IMR-90 (cell line): ENCODE measurements around the gene ERMN. TPM values are rescaled to one million over a fixed set of nuclear protein-coding genes. Genes with fewer than 3 reads are reported as not detected.

Experiments used
- ATAC-seq: fragments of 200-7000 bp; cut with Tn5 transposase; 2 replicates; pipeline ENCODE4 v1.9.1; 2020; ENCODE audit warnings: low read depth, mild to moderate bottlenecking, moderate library complexity
- BruUV-seq: library from RNA; stranded (reverse); fragments of 400-500 nt; replicated peaks from 2 replicates; lab custom pipeline; 2021; lab: Mats Ljungman, UMichigan
- CTCF ChIA-PET: fragments of 300-600 bp; formaldehyde crosslinking; extraction: SDS; loops from one replicate; lab custom pipeline; 2021; ENCODE audit warnings: antibody characterized with exemption; lab: Yijun Ruan, JAX
- POLR2A ChIA-PET: fragments of 300-600 bp; sonication (Branson Sonifier 250); formaldehyde crosslinking; loops from one replicate; lab custom pipeline; 2022; ENCODE audit warnings: antibody characterized with exemption; ENCODE audit not compliant: unreplicated experiment; lab: Charles Lee
- DNase-seq: peaks from one replicate; pipeline ENCODE4 v3.0.0; 2013
- H2AFZ ChIP-seq: replicated peaks from 2 replicates; pipeline ENCODE3; 2013; ENCODE audit warnings: low read length, mild to moderate bottlenecking; ENCODE audit not compliant: poor library complexity
- H2AK5ac ChIP-seq: 2 replicates; pipeline ENCODE4 v1.6.1; 2013; ENCODE audit warnings: low read depth, low read length, inconsistent platforms
- H2AK9ac ChIP-seq: replicated peaks from 2 replicates; pipeline ENCODE3; 2013; ENCODE audit warnings: mild to moderate bottlenecking, low read depth, low read length, moderate library complexity; ENCODE audit not compliant: poor library complexity
- H2BK120ac ChIP-seq: 2 replicates; pipeline ENCODE4 v1.6.1; 2013; ENCODE audit warnings: low read depth, low read length, inconsistent platforms
- H2BK15ac ChIP-seq: 3 replicates; pipeline ENCODE4 v1.6.1; 2013; ENCODE audit warnings: low read depth, low read length, inconsistent platforms
- H2BK20ac ChIP-seq: 2 replicates; pipeline ENCODE4 v1.6.1; 2013; ENCODE audit warnings: low read depth, mild to moderate bottlenecking, inconsistent platforms, low read length, moderate library complexity
- H2BK5ac ChIP-seq: 2 replicates; pipeline ENCODE4 v1.6.1; 2013; ENCODE audit warnings: mild to moderate bottlenecking, low read depth, low read length, inconsistent platforms; ENCODE audit not compliant: poor library complexity, severe bottlenecking
- H3K14ac ChIP-seq: replicated peaks from 2 replicates; pipeline ENCODE4 v1.6.1; 2013; ENCODE audit warnings: low read depth, low read length, inconsistent platforms
- H3K18ac ChIP-seq: 2 replicates; pipeline ENCODE4 v1.6.1; 2013; ENCODE audit warnings: low read depth, low read length, control low read depth
- H3K23ac ChIP-seq: 2 replicates; pipeline ENCODE4 v1.6.1; 2013; ENCODE audit warnings: low read depth, low read length, inconsistent platforms
- H3K27ac ChIP-seq: 2 replicates; pipeline ENCODE4 v1.5.1; 2013; ENCODE audit warnings: mild to moderate bottlenecking, control low read depth, low read length; ENCODE audit not compliant: insufficient read depth
- H3K27me3 ChIP-seq: 2 replicates; pipeline ENCODE4 v1.6.1; 2013; ENCODE audit warnings: low read length; ENCODE audit not compliant: control insufficient read depth, insufficient read depth
- H3K36me3 ChIP-seq: 2 replicates; pipeline ENCODE4 v1.6.1; 2013; ENCODE audit warnings: low read length, mixed read lengths; ENCODE audit not compliant: control insufficient read depth, insufficient read depth
- H3K4ac ChIP-seq: 2 replicates; pipeline ENCODE4 v1.6.1; 2013; ENCODE audit warnings: low read depth, low read length, inconsistent platforms
- H3K4me1 ChIP-seq: 2 replicates; pipeline ENCODE4 v1.6.1; 2013; ENCODE audit warnings: low read length, mixed read lengths; ENCODE audit not compliant: control insufficient read depth, insufficient read depth
- H3K4me2 ChIP-seq: 2 replicates; pipeline ENCODE4 v1.6.1; 2013; ENCODE audit warnings: low read depth, mild to moderate bottlenecking, control low read depth, low read length, moderate library complexity
- H3K4me3 ChIP-seq: 2 replicates; pipeline ENCODE4 v1.5.1; 2013; ENCODE audit warnings: low read depth, mild to moderate bottlenecking, control low read depth, low read length, moderate library complexity; ENCODE audit not compliant: insufficient read depth
- H3K56ac ChIP-seq: 2 replicates; pipeline ENCODE4 v1.6.1; 2013; ENCODE audit warnings: low read length, inconsistent platforms; ENCODE audit not compliant: insufficient read depth; ENCODE audit errors: extremely low read depth
- H3K79me1 ChIP-seq, 2 experiments: 2 replicates each; pipeline ENCODE4 v1.6.1; 2013; ENCODE audit warnings: low read length in 2 of 2, inconsistent platforms in 1 of 2, low read depth in 1 of 2
- H3K9ac ChIP-seq: 2 replicates; pipeline ENCODE4 v1.6.1; 2013; ENCODE audit warnings: low read depth, low read length, control low read depth
- H3K9me1 ChIP-seq: 2 replicates; pipeline ENCODE4 v1.6.1; 2013; ENCODE audit warnings: low read length, inconsistent platforms; ENCODE audit not compliant: insufficient read depth
- H3K9me3 ChIP-seq: 2 replicates; pipeline ENCODE4 v1.6.1; 2013; ENCODE audit warnings: low read length; ENCODE audit not compliant: control insufficient read depth, insufficient read depth
- H4K20me1 ChIP-seq: 2 replicates; pipeline ENCODE4 v1.6.1; 2013; ENCODE audit warnings: low read length, inconsistent platforms; ENCODE audit not compliant: insufficient read depth
- H4K5ac ChIP-seq: 2 replicates; pipeline ENCODE4 v1.6.1; 2013; ENCODE audit warnings: mild to moderate bottlenecking, low read depth, low read length, control low read depth
- H4K8ac ChIP-seq, 2 experiments: 2 replicates each; pipeline ENCODE4 v1.6.1; 2013; ENCODE audit warnings: low read depth in 2 of 2, low read length in 2 of 2, control low read depth in 1 of 2, inconsistent platforms in 1 of 2
- H4K91ac ChIP-seq: 2 replicates; pipeline ENCODE4 v1.6.1; 2013; ENCODE audit warnings: low read depth, low read length, inconsistent platforms; ENCODE audit not compliant: insufficient read depth
- BHLHE40 ChIP-seq: fragments of 150-350 bp; IDR thresholded peaks from 2 replicates; pipeline ENCODE4 v1.6.1; 2016; ENCODE audit warnings: mild to moderate bottlenecking, low read depth, low read length
- CEBPB ChIP-seq: IDR thresholded peaks from 2 replicates; pipeline ENCODE4 v1.6.1; 2012; ENCODE audit warnings: low read depth, low read length, improper control_type of control experiment
- CTCF ChIP-seq: conservative IDR thresholded peaks from 2 replicates; pipeline ENCODE4 v1.5.1; 2012; ENCODE audit warnings: mild to moderate bottlenecking, low read depth, low read length, improper control_type of control experiment
- ELK1 ChIP-seq: fragments of 150-350 bp; IDR thresholded peaks from 2 replicates; pipeline ENCODE4 v1.6.1; 2016; ENCODE audit warnings: low read depth, mild to moderate bottlenecking, low read length, moderate library complexity, borderline replicate concordance
- FOS ChIP-seq: fragments of 150-350 bp; IDR thresholded peaks from 2 replicates; pipeline ENCODE4 v1.6.1; 2016; ENCODE audit warnings: low read depth, low read length
- MAFK ChIP-seq: IDR thresholded peaks from 2 replicates; pipeline ENCODE4 v1.6.1; 2012; ENCODE audit warnings: low read depth, low read length, improper control_type of control experiment
- MAZ ChIP-seq: IDR thresholded peaks from 2 replicates; pipeline ENCODE4 v1.6.1; 2012; ENCODE audit warnings: low read depth, mild to moderate bottlenecking, low read length, improper control_type of control experiment, moderate library complexity, borderline replicate concordance
- MXI1 ChIP-seq: IDR thresholded peaks from 2 replicates; pipeline ENCODE4 v1.6.1; 2012; ENCODE audit warnings: low read depth, mild to moderate bottlenecking, low read length, moderate library complexity, borderline replicate concordance
- NFE2L2 ChIP-seq: fragments of 150-350 bp; IDR thresholded peaks from 2 replicates; pipeline ENCODE4 v1.6.1; 2016; ENCODE audit warnings: low read depth, mild to moderate bottlenecking, low read length
- RAD21 ChIP-seq: IDR thresholded peaks from 2 replicates; pipeline ENCODE4 v1.6.1; 2012; ENCODE audit warnings: low read length, improper control_type of control experiment
- RCOR1 ChIP-seq: IDR thresholded peaks from 2 replicates; pipeline ENCODE4 v1.6.1; 2012; ENCODE audit warnings: mild to moderate bottlenecking, low read length, improper control_type of control experiment; ENCODE audit not compliant: insufficient replicate concordance
- RFX5 ChIP-seq: IDR thresholded peaks from 2 replicates; pipeline ENCODE4 v1.8.0; 2012; ENCODE audit warnings: low read depth, mild to moderate bottlenecking, low read length, moderate library complexity
- SMC3 ChIP-seq: fragments of 150-350 bp; IDR thresholded peaks from 2 replicates; pipeline ENCODE4 v1.6.1; 2016; ENCODE audit warnings: low read depth, mild to moderate bottlenecking, antibody characterized with exemption, low read length, moderate library complexity
- WGBS, 2 experiments: methylation state at CpG; one replicate each; pipeline versions ENCODE4 v1.1.5 to v1.1.7; 2013; ENCODE audit warnings: missing lambda C conversion rate in 2 of 2; ENCODE audit not compliant: insufficient read length in 1 of 2; ENCODE audit errors: extremely low coverage in 2 of 2; 5-methylcytosine and 5-hydroxymethylcytosine counted together
- dilution Hi-C: fragments of 300-500 bp; cut with HindIII; formaldehyde crosslinking; loops from one replicate; pipeline ENCODE4 v1.14.3; 2018; ENCODE audit warnings: low sequenced_read_pairs; ENCODE audit not compliant: unreplicated experiment
- in situ Hi-C: fragments of 300-500 bp; cut with MboI; formaldehyde crosslinking; loops from 3 replicates; pipeline ENCODE4 v1.14.3; 2019; ENCODE audit warnings: low sequenced_read_pairs, inconsistent platforms, mixed read lengths
- intact Hi-C: fragments of 100-400 bp; cut with micrococcal nuclease; formaldehyde crosslinking; loops from 2 replicates; pipeline ENCODE4 v1.10.0; 2022
- polyA plus RNA-seq, 3 experiments: library from polyadenylated mRNA; depleted of rRNA; stranded (reverse); fragments of >200 nt; gene quantifications; 2 replicates each; pipeline ENCODE4 v1.2.3, GENCODE V29; 2012; ENCODE audit warnings: low replicate concordance in 1 of 3
- total RNA-seq: library from RNA; depleted of rRNA; stranded (reverse); fragments of >200 nt; gene quantifications from 2 replicates; pipeline ENCODE4 v1.2.3, GENCODE V29; 2012

ERMN gene
- total and polyA plus RNA-seq, 2 of the 4 experiments (the other 2 are of a cell fraction), result not detected

DNA sequence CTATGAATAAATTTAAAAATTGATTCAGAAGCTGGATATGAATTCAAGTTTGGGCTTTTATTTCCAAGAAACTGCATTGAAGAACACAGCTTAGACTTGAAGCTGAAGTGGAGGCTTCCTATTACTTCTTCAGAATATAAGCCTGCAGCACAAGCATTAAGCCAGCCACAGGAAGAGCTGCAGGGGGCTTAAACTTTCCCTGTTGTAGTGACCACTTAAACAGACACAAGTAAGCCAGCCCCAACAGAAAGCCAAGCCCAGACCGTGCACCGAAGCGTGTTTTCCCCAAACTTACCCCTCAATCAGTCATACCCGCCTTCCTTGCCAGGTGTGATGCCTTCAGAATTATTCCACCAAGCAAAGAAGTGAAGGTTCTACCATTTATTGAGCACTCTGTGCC is 28.7 kb downstream of the ERMN start:
- H3K18ac ChIP-seq, result no peak overlapping the region
- H4K20me1 ChIP-seq, result no peaks in the 10 kb centered on the region
- H3K4me3 ChIP-seq, result no peak overlapping the region
- H3K4ac ChIP-seq, result no peak overlapping the region
- ChIA-PET POLR2A (no interaction called here), CTCF (no interaction called here)
- DNase-seq, result no peak
- H2AK9ac ChIP-seq, result no peak overlapping the region
- dilution Hi-C loops, result no loop called here
- H3K9me1 ChIP-seq, result 0 out of 2 replicates have a peak, but pooled peaks cover 3% of the 10 kb centered on the region
- H3K9ac ChIP-seq, result no peak overlapping the region
- no peak overlapping the region for H2AFZ ChIP-seq
- no peaks in the 10 kb centered on the region for H3K9me3 ChIP-seq
- H4K8ac ChIP-seq, result no peak overlapping the region
- H3K79me1 ChIP-seq, result no peaks in the 10 kb centered on the region
- no peak overlapping the region for H3K56ac ChIP-seq
- no TSS peak for BruUV-seq
- no peak overlapping the region for H2AK5ac ChIP-seq
- no peak overlapping the region for H4K91ac ChIP-seq
- H4K5ac ChIP-seq, result no peak overlapping the region; the same call in 1 of the 2 replicates
- no peak overlapping the region for H2BK20ac ChIP-seq
- no peak overlapping the region for H3K4me2 ChIP-seq
- in situ Hi-C loops, result no loop called here
- no peaks in the 10 kb centered on the region for H3K27me3 ChIP-seq
- H2BK5ac ChIP-seq, result no peak overlapping the region
- ATAC-seq, result no peak
- no peak overlapping the region for H3K23ac ChIP-seq
- WGBS, 2 experiments, result no CpG with 5 or more reads among the region's 4 CpGs
- H2BK15ac ChIP-seq, result no peak overlapping the region
- no peak overlapping the region for H2BK120ac ChIP-seq
- no peak overlapping the region for H3K27ac ChIP-seq
- H3K4me1 ChIP-seq, result peaks cover 3% of the 10 kb centered on the region; the same call in 1 of the 2 replicates
- intact Hi-C loops, result no loop called here
- H3K14ac ChIP-seq, result no peak overlapping the region
- no peak for TF ChIP-seq SMC3
- TF ChIP-seq MAFK, result no peak
- no peak for TF ChIP-seq RCOR1
- TF ChIP-seq RAD21, result no peak
- no peak for TF ChIP-seq ELK1
- TF ChIP-seq CEBPB, result no peak
- TF ChIP-seq RFX5, result no peak
- TF ChIP-seq NFE2L2, result no peak
- no peak for TF ChIP-seq MAZ
- no peak for TF ChIP-seq MXI1
- no peak for TF ChIP-seq FOS
- no peak for TF ChIP-seq CTCF
- no peak for TF ChIP-seq BHLHE40
- peaks cover 12% of the 10 kb centered on the region for H3K36me3 ChIP-seq
